Lower lobe of right lung (tissue), 2 donors: ENCODE results near the gene CARF. TPM values are rescaled to one million over a fixed set of nuclear protein-coding genes. Genes with fewer than 3 reads are reported as not detected.
"Not testable (repeated sequence)": the region's sequence is repeated elsewhere in the genome, so short reads cannot be mapped to it uniquely, and the experiment has no call there.

Experiments
- ATAC-seq, 2 donors: fragments of 200-7000 bp; cut with Tn5 transposase; one replicate each; pipeline ENCODE4 v1.9.1; 2020 to 2022; ENCODE audit warnings: mild to moderate bottlenecking in 2 of 2, moderate library complexity in 2 of 2
- DNase-seq: peaks from one replicate; pipeline ENCODE4 v3.0.0-alpha.2; 2020
- H3K27ac ChIP-seq: fragments of 200-600 bp; one replicate; pipeline ENCODE4 v1.8.0; 2022
- H3K27me3 ChIP-seq: fragments of 200-600 bp; one replicate; pipeline ENCODE4 v1.8.0; 2022; ENCODE audit warnings: low read depth
- H3K36me3 ChIP-seq: fragments of 200-600 bp; one replicate; pipeline ENCODE4 v1.8.0; 2022; ENCODE audit warnings: mild to moderate bottlenecking
- H3K4me1 ChIP-seq: fragments of 200-600 bp; one replicate; pipeline ENCODE4 v1.8.0; 2022
- H3K4me3 ChIP-seq: fragments of 200-600 bp; one replicate; pipeline ENCODE4 v1.8.0; 2022; ENCODE audit warnings: mild to moderate bottlenecking
- H3K9me3 ChIP-seq: fragments of 200-600 bp; one replicate; pipeline ENCODE4 v1.8.0; 2022
- CTCF ChIP-seq: fragments of 200-600 bp; IDR thresholded peaks from one replicate; pipeline ENCODE4 v1.8.0; 2022; ENCODE audit warnings: antibody characterized with exemption, mild to moderate bottlenecking
- intact Hi-C: fragments of 100-400 bp; cut with DNase I; formaldehyde crosslinking; loops from one replicate; pipeline ENCODE4 v1.11.0; 2022
- total RNA-seq: library from RNA; stranded (reverse); fragmentation: NEBNext Ultra II Directional; extraction: Animal tissue kit (Norgen Biotek cat#: 25700); gene quantifications from one replicate; pipeline ENCODE4 v1.2.1, GENCODE V29; 2021
- donor health status: DM: no; HTN: yes; CAD: no; lungs with severe emphysema.

Gene CARF
- total RNA-seq, 1 donor from 2014 or later: 11.4 TPM

DNA sequence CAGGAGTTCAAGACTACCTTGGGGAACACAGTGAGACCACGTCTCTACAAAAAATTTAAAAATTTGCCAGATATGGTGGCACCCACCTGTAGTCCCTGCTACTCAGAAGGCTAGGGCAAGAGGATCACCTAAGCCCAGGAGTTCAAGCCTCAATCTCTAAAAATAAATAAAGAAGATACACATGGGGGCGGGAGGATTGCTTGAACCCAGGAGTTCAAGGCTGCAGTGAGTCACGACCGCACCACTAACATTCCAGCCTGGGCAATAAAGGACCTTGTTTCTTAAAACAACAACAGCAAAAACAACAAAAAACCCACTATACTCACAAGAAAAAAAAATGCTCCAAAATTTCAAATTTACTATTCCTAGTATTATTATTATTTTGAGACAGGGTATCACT, 30.5 kb upstream of the CARF start:
- Histone ChIP-seq H3K27me3 (no peaks in the 10 kb centered on the region), H3K27ac (no peak overlapping the region), H3K9me3 (no peaks in the 10 kb centered on the region), H3K4me1 (no peaks in the 10 kb centered on the region), H3K4me3 (no peak overlapping the region), H3K36me3 (peaks cover 50% of the 10 kb centered on the region)
- intact Hi-C loops: no loop called here
- ATAC-seq: no peak
- no peak for TF ChIP-seq CTCF
- DNase-seq: no peak

- H3K4me3 ChIP-seq: no peak overlapping the region
- no peak for ATAC-seq
- no peak for TF ChIP-seq CTCF
Observed at GRCh38 chr2:202883987-202884675, 27.9 kb upstream of the CARF start.

GRCh38 chr2:202885190-202885589, 26.9 kb upstream of the CARF start:
- H3K4me1 ChIP-seq: no peaks in the 10 kb centered on the region

More at GRCh38 chr2:202883987-202884675, 27.9 kb upstream of the CARF start:
- intact Hi-C loops: no loop called here
- H3K27ac ChIP-seq: no peak overlapping the region
- peaks cover 55% of the 10 kb centered on the region for H3K36me3 ChIP-seq
- DNase-seq: no peak
- H3K9me3 ChIP-seq: no peaks in the 10 kb centered on the region
- no peaks in the 10 kb centered on the region for H3K27me3 ChIP-seq
- no peaks in the 10 kb centered on the region for H3K4me1 ChIP-seq

DNA sequence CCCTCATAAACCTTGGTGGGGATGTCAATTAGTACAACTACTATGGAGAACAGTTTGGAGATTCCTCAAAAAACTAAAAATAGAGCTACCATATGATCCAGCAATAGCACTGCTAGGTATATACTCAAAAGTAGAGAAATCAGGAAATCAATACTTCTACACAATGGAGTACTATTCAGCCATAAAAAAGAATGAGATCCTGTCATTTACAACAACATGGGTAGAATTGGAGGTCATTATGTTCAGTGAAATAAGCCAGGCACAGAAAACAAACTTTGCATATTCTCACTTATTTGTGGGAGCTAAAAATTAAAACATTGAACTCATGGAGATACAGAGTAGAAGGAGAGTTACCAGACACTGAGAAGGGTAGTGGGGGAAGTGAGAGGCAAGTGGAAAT, 6.6 kb upstream of the CARF start:
- H3K36me3 ChIP-seq, DNase-seq, H3K27me3 ChIP-seq, intact Hi-C loops, H3K9me3 ChIP-seq, H3K27ac ChIP-seq, H3K4me3 ChIP-seq, ATAC-seq: not testable (repeated sequence)
- H3K4me1 ChIP-seq: peaks cover 10% of the 10 kb centered on the region

More at GRCh38 chr2:202885190-202885589, 26.9 kb upstream of the CARF start:
- Histone ChIP-seq H3K4me3 (no peak overlapping the region), H3K9me3 (no peaks in the 10 kb centered on the region), H3K27me3 (no peaks in the 10 kb centered on the region), H3K27ac (no peak overlapping the region), H3K36me3 (peaks cover 54% of the 10 kb centered on the region)
- intact Hi-C loops: no loop called here
- DNase-seq (no peak), ATAC-seq (no peak)
- TF ChIP-seq CTCF: no peak

GRCh38 chr2:202908186-202908585, 3.9 kb upstream of the CARF start:
- H3K9me3 ChIP-seq: peaks cover 3% of the 10 kb centered on the region
- intact Hi-C loops: no loop called here
- ATAC-seq: no peak

More at GRCh38 chr2:202908186-202908585, 3.9 kb upstream of the CARF start:
- DNase-seq: no peak
- H3K27me3 ChIP-seq: no peaks in the 10 kb centered on the region
- no peaks in the 10 kb centered on the region for H3K36me3 ChIP-seq
- peaks cover 19% of the 10 kb centered on the region for H3K4me1 ChIP-seq
- TF ChIP-seq CTCF: no peak
- no peak overlapping the region for H3K4me3 ChIP-seq
- H3K27ac ChIP-seq: no peak overlapping the region
